ENCODE results near the gene NBR1.
"Not testable (repeated sequence)": the region's sequence is repeated elsewhere in the genome, so short reads cannot be mapped to it uniquely, and the experiment has no call there.

Gene NBR1

DNA sequence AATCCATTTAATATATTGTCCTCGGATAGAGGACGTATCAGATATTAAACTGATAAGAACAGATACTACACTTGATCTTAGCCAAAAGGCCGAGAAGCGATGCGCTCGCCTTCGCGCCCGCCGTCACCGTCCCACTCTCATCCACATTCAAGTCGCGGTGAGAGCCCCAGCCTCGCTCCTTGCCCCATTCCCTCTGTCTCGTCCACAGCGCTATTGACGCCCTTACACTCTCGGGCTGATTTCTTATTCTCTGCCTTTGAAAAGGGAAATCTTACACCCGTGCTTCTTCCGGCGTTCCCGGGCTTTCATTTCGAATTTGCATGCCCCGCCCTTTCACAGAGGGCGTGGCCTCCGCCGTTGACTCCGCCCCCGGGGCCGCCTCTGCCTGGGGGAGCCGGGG, 62.9 kb downstream of the NBR1 start, which contains the start of gene RNU2-1:
Gene RNU2-1, minus strand, starts transcription at position 101 of the 400 bp plus-strand sequence.
- H3K27me3 ChIP-seq (ENCODE audit: control insufficient read depth, insufficient read depth, low read length); H3K27ac ChIP-seq (ENCODE audit: low read depth, low read length); H3K36me3 ChIP-seq (ENCODE audit: control insufficient read depth, insufficient read depth, low read length); H3K4me1 ChIP-seq (ENCODE audit: control insufficient read depth, insufficient read depth, low read length); H3K9me3 ChIP-seq (ENCODE audit: control insufficient read depth, insufficient read depth, low read length); H3K4me3 ChIP-seq (ENCODE audit: low read depth, low read length); H3K9ac ChIP-seq (ENCODE audit: low read depth, low read length): not testable (repeated sequence)

- not testable (repeated sequence) for H3K4me1 ChIP-seq (ENCODE audit: control insufficient read depth, insufficient read depth, low read length); H3K27ac ChIP-seq (ENCODE audit: low read depth, low read length); H3K9me3 ChIP-seq (ENCODE audit: control insufficient read depth, insufficient read depth, low read length); H3K27me3 ChIP-seq (ENCODE audit: control insufficient read depth, insufficient read depth, low read length); H3K9ac ChIP-seq (ENCODE audit: low read depth, low read length); H3K4me3 ChIP-seq (ENCODE audit: low read depth, low read length); H3K36me3 ChIP-seq (ENCODE audit: control insufficient read depth, insufficient read depth, low read length)
Measured at GRCh38 chr17:43239597-43239996, 68.6 kb downstream of the NBR1 start.

GRCh38 chr17:43240596-43241352, 69.8 kb downstream of the NBR1 start:
- H3K36me3 ChIP-seq (ENCODE audit: control insufficient read depth, insufficient read depth, low read length); H3K9me3 ChIP-seq (ENCODE audit: control insufficient read depth, insufficient read depth, low read length); H3K27ac ChIP-seq (ENCODE audit: low read depth, low read length); H3K27me3 ChIP-seq (ENCODE audit: control insufficient read depth, insufficient read depth, low read length); H3K9ac ChIP-seq (ENCODE audit: low read depth, low read length); H3K4me1 ChIP-seq (ENCODE audit: control insufficient read depth, insufficient read depth, low read length); H3K4me3 ChIP-seq (ENCODE audit: low read depth, low read length): not testable (repeated sequence)

DNA sequence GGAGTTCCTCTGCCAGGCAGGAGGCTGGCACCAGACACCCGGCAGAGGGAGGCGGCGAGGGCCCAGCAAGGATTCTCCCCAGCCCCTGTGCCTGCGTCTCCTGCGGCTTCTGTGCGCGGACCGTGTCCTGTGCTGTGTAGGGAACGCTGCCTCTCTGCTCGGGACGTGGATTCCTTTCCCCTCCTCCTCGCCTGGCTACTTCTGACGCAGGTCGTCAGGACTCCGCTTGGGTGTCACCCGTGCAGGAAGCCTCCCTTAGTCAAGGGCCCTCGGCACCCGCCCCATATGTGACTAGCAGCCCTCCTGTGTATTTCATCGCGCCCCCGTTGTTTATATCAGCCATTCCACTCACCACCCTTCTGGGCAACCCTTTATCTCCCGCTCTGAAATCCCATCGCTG, 75.4 kb downstream of the NBR1 start:
- H3K27me3 ChIP-seq (ENCODE audit: control insufficient read depth, insufficient read depth, low read length); H3K4me3 ChIP-seq (ENCODE audit: low read depth, low read length); H3K4me1 ChIP-seq (ENCODE audit: control insufficient read depth, insufficient read depth, low read length); H3K9ac ChIP-seq (ENCODE audit: low read depth, low read length); H3K9me3 ChIP-seq (ENCODE audit: control insufficient read depth, insufficient read depth, low read length); H3K27ac ChIP-seq (ENCODE audit: low read depth, low read length); H3K36me3 ChIP-seq (ENCODE audit: control insufficient read depth, insufficient read depth, low read length): not testable (repeated sequence)
